Fibroblast of skin of back (primary cell): Measurements from ENCODE around the gene SNX30.

Experiments used
- DNase-seq: peaks from one replicate; pipeline ENCODE4 v3.0.0-alpha.2; 2013

The SNX30 gene

DNA sequence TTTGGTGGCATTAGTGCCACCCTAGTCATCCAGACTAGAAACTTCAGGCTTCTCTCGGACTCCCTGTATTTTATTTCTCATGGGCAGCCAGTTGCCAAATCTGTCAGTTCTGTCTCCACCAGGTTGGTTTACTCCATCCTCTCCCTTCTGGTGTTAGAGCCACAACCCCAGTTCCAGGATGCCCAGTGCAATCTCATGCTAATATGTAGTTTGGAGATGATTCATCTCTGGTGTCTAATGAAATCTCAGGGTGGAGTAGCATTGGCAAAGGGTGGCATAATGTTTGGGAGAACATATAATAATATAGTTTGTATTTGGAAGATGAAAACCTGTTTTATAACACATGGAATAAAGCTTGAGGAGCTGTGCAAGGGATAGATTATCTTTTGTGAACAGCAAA is 109.9 kb downstream of the SNX30 start:
- no peak for DNase-seq

DNA sequence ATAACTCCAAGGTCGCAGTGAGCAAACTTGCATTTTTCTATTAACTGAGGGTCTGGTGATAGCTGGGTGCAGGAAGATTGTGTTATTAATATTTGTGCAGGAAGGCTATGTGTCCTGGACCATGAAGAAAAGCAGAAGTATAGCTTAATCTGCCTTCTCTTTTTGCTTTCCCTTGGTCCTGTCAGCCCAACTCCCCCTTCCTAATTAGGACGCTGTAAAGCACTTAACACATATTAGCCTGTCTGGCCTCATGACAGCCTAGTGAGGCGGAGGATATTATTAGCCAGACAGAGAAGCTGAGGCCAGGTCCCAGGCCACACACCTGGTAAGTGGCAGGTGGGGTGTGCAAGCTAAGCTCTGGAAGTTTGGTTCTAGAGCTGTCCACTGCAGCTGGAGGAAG is 110.6 kb downstream of the SNX30 start:
- DNase-seq, result no peak

DNA sequence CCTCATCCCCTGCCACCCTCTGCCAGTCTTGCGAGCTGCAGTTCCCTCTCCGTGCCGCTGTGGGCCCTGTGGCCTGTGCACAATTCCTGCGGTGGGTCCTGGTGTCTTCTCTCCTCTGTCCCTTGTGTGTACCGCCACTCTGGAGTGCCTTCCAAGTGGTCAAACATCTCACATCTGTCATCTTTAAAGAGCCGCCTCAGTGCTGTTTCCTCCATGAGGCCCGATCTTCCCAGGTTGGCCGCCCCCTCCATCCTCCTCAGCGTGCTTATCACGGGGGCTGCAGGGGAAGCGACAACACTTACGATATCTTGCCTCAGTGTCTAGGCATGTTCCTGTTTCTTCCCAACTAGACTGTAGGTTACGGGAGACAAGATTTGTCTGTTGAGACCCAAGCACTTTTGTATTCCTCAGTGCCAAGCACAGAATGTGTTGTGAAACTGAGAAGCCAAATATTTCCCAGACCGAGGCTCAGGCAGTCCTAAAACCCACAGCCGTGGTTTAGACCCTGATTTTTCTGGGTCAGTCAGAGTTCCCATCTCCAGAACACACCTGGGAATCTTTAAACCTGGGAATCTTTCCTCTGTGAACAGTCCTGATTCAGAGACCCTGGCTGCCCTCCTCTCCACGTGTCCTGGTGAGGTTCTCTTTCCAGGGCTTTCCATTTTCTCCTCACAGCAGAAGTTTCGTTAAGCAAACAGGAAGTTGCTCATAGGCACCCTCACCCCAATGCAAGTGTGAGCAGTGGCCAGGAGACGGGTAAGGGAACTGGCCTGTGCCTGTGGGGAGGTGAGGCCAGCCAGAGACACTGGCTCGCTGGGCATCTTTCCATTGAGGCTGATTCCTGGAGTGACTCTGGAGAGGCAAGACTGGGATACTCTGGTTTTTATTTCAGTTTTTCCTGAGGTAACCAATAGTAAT is 111.3 kb downstream of the SNX30 start:
- peak; percentile 19 for DNase-seq

DNA sequence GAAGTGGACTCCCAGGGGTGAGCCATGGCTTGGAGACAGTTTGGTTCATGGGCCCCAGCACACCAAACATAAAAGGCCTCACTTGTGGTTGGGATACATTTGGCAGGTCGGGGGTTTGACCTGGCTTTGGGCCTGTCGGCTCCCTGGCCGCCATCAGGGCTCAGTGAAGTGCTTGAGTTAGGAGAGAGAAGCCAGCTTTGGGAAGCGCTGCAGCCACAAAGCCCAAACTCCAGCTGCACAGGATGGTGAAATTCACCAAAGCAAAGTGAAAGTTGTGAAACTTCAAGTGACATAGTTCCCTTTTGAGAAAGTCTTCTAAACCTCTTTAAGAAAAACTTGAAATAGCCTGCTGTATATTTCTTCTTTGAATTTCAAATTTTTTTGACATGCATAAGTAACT is 112.7 kb downstream of the SNX30 start:
- DNase-seq, result no peak

DNA sequence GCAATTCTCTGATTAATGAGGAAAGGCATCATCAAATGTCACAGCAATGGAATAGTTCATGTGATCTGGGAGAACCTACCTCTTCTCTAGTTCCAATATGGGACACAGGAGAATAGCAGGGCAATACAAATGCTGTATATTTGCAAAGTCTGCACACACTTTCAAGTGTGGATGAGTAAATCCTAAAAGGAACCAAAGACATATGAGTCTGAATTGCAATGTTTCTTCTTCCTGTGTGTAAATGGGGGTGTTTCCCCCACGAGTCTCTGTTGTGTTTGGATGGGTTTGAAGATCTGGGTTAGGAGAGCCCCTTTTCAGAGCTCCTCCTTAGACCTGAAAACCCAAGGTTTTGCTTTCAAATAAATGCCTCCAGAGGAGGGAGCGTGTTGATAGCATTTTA is 113.2 kb downstream of the SNX30 start:
- DNase-seq, result no peak

DNA sequence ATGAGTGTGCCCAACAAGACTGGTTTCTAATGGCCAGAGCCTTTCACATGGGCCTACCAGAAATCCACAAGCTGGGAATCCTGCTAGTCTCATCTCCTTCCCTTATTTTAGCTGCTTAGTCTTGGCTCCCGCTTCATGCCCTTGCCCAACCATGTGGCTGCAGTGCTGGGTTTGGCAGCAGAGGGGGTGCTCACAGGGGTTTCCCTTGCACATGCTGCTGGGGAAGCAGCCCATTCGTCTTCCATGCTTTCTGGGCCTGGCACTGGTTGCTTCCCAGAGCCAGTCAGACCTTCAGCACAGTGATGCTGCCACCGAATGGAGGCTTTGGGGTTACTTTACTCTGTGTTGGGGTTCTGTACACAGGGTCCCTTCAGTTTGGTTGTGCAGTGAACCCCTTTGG is 113.8 kb downstream of the SNX30 start:
- no peak for DNase-seq

DNA sequence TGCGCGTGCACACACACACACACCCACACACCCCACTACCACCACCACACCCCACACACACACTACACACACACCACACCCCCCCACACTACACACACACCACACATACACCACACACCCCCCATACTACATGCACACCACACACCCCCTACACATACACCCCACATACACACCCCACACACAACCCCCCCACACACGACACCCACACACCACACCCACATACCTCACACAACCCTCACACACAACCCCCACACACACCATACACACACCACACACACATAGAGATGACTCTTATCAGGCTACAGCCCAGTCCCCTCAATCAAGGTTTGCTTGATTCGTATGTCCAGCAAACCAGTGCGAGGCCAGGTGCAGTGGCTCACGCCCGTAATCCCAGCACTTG is 114.4 kb downstream of the SNX30 start:
- DNase-seq, result no peak

DNA sequence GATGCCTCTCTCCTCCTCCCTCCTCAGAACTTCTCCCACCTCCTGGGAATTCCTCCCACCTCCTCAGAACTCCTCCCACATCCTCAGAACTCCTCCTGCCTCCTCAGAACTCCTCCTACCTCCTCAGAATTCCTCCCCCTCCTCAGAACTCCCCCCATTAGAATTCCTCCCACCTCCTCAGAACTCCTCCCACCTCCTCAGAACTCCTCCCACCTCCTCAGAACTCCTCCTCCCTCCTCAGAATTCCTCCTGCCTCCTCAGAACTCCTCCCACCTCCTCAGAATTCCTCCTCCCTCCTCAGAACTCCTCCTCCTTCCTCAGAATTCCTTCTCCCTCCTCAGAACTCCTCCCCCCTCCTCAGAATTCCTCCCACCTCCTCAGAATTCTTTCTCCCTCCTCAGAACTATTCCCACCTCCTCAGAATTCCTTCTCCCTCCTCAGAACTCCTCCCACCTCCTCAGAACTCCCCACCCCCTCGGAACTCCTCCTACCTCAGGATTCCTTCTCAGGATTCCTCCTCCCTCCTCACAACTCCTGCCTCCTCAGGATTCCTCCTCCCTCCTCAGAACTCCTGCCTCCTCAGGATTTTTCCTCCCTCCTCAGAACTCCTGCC is 116.2 kb downstream of the SNX30 start:
- DNase-seq, result peak; percentile 86

DNA sequence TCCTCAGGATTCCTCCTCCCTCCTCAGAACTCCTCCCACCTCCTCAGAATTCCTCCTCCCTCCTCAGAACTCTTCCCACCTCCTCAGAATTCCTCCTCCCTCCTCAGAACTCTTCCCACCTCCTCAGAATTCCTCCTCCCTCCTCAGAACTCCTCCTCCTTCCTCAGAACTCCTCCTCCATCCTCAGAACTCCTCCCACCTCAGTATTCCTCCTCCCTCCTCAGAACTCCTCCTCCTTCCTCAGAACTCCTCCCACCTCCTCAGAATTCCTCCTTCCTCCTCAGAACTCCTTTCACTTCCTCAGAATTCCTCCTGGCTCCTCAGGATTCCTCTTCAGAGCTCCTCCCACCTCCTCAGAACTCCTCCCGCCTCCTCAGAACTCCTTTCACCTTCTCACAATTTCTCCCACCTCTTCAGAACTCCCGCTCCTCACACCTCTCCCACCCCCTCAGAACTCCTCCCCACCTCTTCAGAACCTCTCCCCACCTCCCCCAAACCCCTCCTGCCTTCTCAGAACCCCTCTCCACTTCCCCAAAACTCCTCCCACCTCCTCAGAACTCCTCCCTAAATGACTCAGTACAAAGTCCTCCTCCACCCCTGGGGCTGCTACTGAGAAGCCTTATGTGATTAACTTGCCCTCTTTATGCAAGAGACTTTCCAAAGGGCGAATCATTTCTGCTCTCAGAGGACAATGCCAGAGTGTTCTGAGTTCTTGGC is 116.9 kb downstream of the SNX30 start:
- DNase-seq, result peak; percentile 90

DNA sequence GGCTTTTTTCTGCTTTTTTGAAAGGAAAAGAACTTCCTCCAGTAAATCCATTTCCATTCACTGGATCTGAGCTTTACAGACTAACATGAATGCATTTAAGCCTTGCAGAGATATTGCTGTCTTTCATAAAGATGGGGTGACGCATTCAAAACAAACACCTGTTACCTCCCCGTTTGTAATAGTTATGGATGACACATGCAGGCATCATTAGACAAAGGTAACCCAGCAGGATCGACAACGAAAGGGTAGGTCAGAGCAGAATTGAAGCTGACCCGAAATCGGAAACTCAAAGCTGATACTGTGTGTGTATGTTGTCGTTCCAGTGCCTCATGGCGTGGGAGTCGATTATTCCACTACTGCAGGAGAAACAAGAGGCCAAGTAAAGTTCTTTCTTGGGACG is 117.9 kb downstream of the SNX30 start:
- no peak for DNase-seq

DNA sequence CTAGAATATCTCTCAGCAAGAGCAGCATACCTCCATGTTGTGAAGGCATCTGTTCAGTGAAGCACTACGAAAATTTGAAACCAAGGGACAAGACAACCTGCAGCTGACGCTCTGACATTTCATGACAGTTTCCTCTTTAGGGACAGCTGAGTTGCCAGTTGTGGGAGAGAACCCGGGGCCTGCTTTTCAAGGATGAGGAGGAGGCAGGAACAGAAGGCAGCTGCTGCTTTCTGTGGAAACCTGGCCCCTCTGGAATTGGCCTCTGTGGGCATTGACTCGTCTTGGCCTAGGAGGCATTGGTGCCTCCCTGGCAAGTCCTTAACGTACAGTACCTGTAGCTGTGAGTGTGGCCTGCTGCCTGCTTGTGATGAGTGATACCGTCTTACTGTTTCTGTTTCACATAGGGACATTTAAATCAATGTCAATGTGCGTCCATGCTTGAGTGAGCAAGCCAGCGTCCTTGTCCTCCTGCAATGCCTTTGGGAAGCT is 118.5 kb downstream of the SNX30 start:
- no peak for DNase-seq

DNA sequence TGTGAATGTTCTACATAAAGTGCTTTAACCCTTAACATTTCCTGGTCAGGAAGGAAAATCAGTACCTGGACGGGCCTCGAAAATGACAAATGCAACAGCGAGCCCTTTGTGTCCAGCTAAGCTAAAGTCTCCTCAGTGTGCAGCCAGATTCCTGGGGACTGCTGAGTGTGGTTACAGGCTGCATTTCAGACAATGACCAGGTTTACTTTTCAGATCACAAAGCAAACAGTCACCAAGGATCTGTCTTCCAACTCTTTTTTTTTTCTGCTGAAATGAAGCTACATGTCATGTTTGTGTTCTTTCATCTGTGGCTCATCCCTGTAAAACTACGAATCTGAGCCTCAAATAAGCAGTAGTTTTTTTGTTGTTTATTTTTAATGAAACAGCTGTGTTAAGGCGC is 119.4 kb downstream of the SNX30 start:
- DNase-seq, result no peak

DNA sequence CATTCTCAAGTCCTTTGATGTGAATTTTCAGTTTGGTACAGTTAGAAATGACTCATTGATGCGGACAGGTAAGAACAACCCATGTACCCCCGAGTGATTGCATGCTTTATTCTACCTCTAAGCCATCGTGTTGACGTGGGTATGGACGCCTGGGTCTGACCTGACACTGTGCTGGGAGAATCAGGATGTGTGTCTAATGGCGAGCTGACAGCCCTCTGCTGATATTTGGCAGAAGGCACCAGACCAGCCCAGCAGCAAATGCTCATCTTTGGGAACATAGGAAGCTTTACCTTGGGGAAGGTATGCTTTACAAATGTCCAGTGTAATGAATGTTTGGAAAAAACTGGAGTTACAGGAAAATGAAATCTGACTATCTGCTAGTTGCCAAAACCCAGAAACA is 120.0 kb downstream of the SNX30 start:
- no peak for DNase-seq

DNA sequence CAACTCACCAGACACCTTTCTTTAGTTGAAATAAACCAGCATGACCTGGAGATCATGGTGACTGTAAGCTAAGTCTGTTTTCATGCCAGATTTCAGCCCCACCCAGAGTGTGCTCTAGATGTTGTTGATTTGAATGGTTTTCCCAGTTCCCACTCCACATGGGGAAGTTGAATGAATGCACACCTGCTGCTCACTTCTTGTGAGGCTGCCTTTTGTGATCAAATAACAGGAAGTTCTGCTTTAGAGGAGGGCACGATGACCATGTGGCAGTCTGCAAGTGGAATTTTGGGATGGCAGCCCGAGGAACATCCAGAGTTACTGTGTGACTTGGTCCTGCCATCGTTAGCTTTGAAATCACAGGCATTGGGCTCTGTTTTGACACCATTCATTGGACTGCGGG is 121.5 kb downstream of the SNX30 start:
- no peak for DNase-seq

DNA sequence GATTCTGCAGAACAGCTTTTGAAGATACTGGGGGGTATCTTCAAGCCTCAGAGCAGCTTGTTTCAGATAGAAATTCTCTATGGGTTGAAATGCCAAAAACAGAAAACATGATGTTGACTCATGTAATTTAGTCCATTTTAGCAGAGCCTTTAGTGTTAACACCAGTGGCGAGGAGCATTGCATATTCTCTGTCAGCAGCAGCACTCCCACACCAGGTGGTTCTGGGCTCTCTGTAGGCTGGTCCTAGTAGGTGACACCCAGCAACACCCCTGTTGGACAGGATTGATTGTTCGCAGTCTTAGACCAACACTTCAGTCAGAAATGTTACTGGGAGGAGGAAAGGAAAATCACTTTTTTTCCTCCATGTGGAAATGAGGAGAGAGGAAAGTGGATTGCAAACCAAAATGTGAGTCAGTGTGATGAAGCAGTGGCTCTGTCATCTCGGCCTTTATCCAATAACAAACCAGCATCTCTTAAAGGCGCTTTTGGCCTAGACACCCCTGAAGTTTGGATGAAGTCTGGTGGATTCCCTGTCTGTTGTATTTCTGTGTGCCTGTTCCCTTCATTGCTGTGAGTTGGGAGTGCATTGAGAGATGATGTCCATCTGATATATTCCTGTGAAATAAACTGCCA is 123.3 kb downstream of the SNX30 start:
- no peak for DNase-seq

DNA sequence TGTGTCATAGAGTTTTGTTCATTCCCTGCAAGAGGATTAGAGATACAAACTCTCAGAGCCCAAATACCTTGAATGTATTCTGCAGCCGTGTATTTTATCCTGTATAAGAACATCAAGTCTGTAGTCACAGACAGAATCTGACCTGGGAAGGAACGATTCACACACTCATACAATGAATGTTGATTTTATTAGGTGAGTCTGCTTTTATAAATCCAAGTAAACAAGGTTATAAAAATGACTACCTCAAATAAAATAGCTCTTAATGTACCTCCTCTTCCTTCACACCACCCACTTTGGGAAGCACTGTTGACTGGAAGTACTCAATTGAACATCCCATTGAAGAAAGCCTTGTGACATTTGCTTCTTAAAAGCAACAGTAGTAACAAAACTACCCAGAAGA is 128.2 kb downstream of the SNX30 start:
- no peak for DNase-seq

DNA sequence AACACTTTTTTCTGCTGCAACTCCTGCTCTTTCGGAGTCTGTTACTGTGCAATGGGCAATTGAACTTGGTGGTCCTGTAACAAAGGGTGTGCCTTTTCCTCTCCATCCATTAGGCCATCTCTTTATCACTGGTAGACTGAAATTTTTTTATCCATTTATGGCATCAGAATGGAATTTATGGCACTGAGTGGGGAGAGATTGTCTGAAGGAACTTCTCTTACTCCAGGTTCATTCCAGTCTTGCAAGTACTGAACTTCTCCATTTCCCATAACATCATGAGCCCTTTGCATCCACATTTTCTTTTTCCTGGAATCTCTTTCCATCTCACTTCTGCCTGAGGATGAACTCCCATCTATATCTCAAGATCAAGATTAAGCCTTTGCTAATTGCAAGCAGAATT is 130.1 kb downstream of the SNX30 start:
- no peak for DNase-seq

DNA sequence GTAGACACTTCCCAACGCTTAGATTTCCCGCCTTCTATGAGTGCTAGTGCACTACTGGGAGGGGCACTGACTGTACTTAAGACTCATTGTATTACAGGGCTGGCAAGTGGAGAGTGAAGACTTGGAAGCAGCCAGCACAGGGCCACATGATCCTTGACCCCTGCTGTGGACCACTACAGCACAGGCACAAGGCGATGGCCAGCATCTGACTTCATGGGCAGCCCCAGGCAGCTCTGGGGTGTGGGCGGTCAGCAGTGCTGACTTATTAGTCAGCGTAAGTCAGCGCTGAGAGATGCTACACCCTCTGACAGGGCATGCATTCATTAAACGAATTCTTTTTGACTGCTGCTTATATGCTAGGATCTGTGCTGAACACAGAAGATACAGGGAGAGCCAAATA is 130.8 kb downstream of the SNX30 start:
- peak; percentile 49 for DNase-seq

DNA sequence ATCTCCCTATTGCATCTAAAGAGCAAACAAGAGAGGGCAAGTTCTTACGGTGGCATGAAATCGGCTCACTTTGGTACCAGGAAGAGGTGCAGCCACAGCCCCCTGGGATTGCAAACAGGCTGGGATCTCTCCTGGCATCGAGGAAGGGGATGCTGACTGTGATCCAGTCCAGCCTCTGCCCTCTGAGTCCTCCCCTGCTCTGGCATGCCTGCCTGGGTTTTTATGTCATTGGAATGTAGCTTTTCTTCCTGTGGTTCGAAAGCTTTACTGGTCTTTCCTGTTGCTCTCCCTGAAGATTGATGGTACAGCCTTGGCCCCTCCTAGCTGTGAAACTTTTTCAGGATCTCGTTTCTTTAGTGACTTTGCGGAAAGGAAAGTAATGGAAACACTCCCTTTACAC is 133.5 kb downstream of the SNX30 start:
- DNase-seq, result peak; percentile 54

DNA sequence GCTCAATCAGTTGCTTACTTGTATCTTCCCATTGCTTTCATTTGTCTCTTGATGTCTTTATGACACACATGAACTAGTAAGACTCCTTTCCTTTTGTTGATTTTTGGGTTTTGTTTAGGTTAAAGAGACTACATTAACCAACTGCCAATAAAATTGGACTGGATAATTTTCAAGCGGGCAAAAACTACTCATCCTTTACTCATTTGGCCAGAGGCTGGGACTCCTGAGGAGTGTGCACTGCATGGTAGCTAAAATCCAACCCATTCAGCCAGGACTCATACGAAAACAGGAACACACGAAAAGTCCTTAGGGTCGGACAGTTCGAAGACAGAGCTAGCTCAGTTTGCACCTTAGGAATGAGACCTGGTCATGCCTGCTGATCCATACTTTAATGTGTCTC is 134.2 kb downstream of the SNX30 start:
- DNase-seq, result no peak

DNA sequence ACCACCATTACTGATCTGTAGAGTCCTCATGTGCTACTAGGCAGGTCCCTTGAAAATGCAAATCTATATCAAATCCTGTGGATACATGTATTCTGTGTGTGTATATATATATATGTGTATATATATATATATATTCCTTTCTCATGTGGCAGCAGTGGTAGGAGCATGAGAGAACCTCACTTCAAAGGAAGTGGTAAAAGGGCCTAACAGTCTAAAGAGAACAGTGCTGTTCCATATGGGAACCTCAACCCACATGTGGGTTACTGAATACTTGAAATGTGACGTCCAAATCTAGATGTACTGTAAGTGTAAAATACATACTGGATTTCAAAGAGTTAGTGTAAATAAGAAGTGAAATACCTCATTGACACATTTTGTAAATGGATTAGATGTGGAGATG is 134.8 kb downstream of the SNX30 start:
- no peak for DNase-seq

DNA sequence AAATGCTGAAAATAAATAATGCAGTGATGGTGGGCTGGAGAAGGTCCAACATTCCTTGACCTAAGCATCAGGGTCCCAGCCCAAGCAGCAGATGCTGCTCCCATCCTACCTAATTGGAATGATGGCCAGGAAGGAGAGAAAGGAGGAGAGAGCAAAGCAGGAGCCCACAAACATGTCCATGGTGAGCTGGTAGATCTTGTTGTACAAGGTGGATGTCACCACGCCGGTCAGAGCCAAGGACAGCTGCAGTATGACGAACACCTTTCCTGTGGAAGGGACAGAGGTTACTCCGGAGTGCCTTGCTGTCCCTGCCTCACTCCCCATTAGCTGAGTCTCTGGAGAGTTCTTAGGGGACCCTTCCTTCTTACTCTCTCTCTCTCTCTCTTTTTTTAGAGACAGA is 135.8 kb downstream of the SNX30 start:
- DNase-seq, result no peak

DNA sequence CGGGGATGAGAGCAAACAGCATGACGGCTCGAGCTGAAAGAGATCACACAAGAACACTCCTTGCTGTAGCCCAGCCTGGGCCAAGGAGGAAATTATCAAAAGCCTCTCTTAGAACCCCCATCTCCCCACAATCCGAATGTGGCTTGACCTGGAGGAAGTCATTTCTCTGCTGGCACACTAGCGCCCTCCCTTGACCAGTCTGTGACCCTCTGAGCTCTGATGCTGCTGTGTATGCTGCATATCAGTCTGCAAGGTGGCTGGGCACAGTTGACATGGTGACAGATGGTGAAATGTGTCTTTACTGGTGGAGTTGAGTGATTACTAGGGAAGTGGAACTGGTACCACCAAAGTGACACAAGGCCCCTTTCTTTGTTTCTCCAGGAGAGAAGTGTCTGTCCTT is 136.8 kb downstream of the SNX30 start:
- no peak for DNase-seq
